CD14-positive monocyte (primary cell): ENCODE results near the gene SAP30BP. TPM values are rescaled to one million over a fixed set of nuclear protein-coding genes. Genes with fewer than 3 reads are reported as not detected.

ENCODE experiments used
- DNase-seq, 3 donors: peaks; one replicate each; pipeline ENCODE4 v3.0.0-alpha.2; 2011 to 2022
- H2AFZ ChIP-seq: 2 replicates; pipeline ENCODE4 v1.6.0; 2012; ENCODE audit warnings: mild to moderate bottlenecking, low read depth, low read length, inconsistent platforms; ENCODE audit not compliant: insufficient read depth, poor library complexity, severe bottlenecking
- H3K27ac ChIP-seq, 2 donors: 1 replicate in 1 of 2; 2 replicates in 1 of 2; pipeline ENCODE4 v1.5.1; 2012 to 2013; ENCODE audit warnings: low read length in 2 of 2, control low read depth in 1 of 2, inconsistent platforms in 1 of 2, low read depth in 1 of 2, mild to moderate bottlenecking in 1 of 2
- H3K27me3 ChIP-seq, 2 donors: one replicate each; pipeline versions ENCODE4 v1.6.0 to v1.6.1; 2011 to 2013; ENCODE audit warnings: low read length in 2 of 2; ENCODE audit not compliant: control insufficient read depth in 2 of 2, insufficient read depth in 2 of 2
- H3K36me3 ChIP-seq, 2 donors: replicated peaks in 1 of 2; 1 replicate in 1 of 2; 2 replicates in 1 of 2; pipeline versions ENCODE4 v1.5.1 to v1.6.1; 2012 to 2013; ENCODE audit warnings: low read length in 2 of 2, control low read depth in 1 of 2, inconsistent platforms in 1 of 2, mild to moderate bottlenecking in 1 of 2; ENCODE audit not compliant: insufficient read depth in 2 of 2, control insufficient read depth in 1 of 2
- H3K4me1 ChIP-seq, 2 donors: 1 replicate in 1 of 2; 2 replicates in 1 of 2; pipeline versions ENCODE4 v1.5.1 to v1.6.1; 2012 to 2013; ENCODE audit warnings: low read length in 2 of 2, control low read depth in 1 of 2, inconsistent platforms in 1 of 2, mild to moderate bottlenecking in 1 of 2, moderate library complexity in 1 of 2; ENCODE audit not compliant: insufficient read depth in 2 of 2, control insufficient read depth in 1 of 2
- H3K4me2 ChIP-seq: replicated peaks from 2 replicates; pipeline ENCODE3; 2012; ENCODE audit warnings: low read length, moderate library complexity, mild to moderate bottlenecking; ENCODE audit not compliant: poor library complexity, severe bottlenecking; ENCODE audit errors: extremely low read depth
- H3K4me3 ChIP-seq, 3 experiments: fragments of 200-600 bp in 1 of 3; sonication (generic) in 1 of 3; replicated peaks in 1 of 3; 1 replicate in 2 of 3; 2 replicates in 1 of 3; pipeline ENCODE4 v1.5.1; 2011 to 2013; ENCODE audit warnings: low read length in 3 of 3, mild to moderate bottlenecking in 3 of 3, control low read depth in 2 of 3, low read depth in 2 of 3, inconsistent platforms in 1 of 3, moderate library complexity in 1 of 3
- H3K79me2 ChIP-seq: 2 replicates; pipeline ENCODE4 v1.6.0; 2012; ENCODE audit warnings: mild to moderate bottlenecking, control low read depth, inconsistent platforms, low read length, moderate library complexity; ENCODE audit not compliant: insufficient read depth
- H3K9ac ChIP-seq: 2 replicates; pipeline ENCODE4 v1.6.0; 2017; ENCODE audit warnings: low read length, mild to moderate bottlenecking; ENCODE audit not compliant: insufficient read depth, poor library complexity, severe bottlenecking
- H3K9me3 ChIP-seq, 2 donors: replicated peaks in 1 of 2; 1 replicate in 1 of 2; 2 replicates in 1 of 2; pipeline versions ENCODE4 v1.5.1 to v1.6.1; 2012 to 2013; ENCODE audit warnings: low read length in 2 of 2, control low read depth in 1 of 2; ENCODE audit not compliant: control insufficient read depth in 1 of 2, insufficient read depth in 1 of 2
- H4K20me1 ChIP-seq: 2 replicates; pipeline ENCODE4 v1.6.0; 2012; ENCODE audit warnings: mild to moderate bottlenecking, low read length, control low read depth, moderate library complexity; ENCODE audit not compliant: insufficient read depth
- H3K27ac Mint-ChIP-seq, 7 donors: one replicate each; pipeline ENCODE4 v1.8.0; 2020; ENCODE audit warnings: mild to moderate bottlenecking in 7 of 7, mixed read lengths in 7 of 7, moderate library complexity in 6 of 7, inconsistent platforms in 2 of 7
- H3K27me3 Mint-ChIP-seq, 3 donors: one replicate each; pipeline ENCODE4 v1.8.0; 2021 to 2022; ENCODE audit warnings: low read depth in 3 of 3, mild to moderate bottlenecking in 3 of 3, mixed read lengths in 3 of 3, moderate library complexity in 3 of 3, inconsistent platforms in 1 of 3
- H3K36me3 Mint-ChIP-seq, 2 donors: one replicate each; pipeline ENCODE4 v1.8.0; 2020; ENCODE audit warnings: mixed read lengths in 2 of 2, inconsistent platforms in 1 of 2, mild to moderate bottlenecking in 1 of 2
- H3K4me1 Mint-ChIP-seq: one replicate; pipeline ENCODE4 v1.8.0; 2020; ENCODE audit warnings: mild to moderate bottlenecking, mixed read lengths
- H3K4me3 Mint-ChIP-seq, 2 donors: one replicate each; pipeline ENCODE4 v1.8.0; 2020; ENCODE audit warnings: mild to moderate bottlenecking in 2 of 2, mixed read lengths in 2 of 2, moderate library complexity in 1 of 2
- H3K9me3 Mint-ChIP-seq, 7 donors: one replicate each; pipeline ENCODE4 v1.8.0; 2020 to 2022; ENCODE audit warnings: mixed read lengths in 7 of 7, mild to moderate bottlenecking in 6 of 7, moderate library complexity in 6 of 7, inconsistent platforms in 2 of 7
- WGBS: methylation state at CpG from one replicate; pipeline ENCODE4 v1.1.5; 2013; ENCODE audit warnings: missing lambda C conversion rate; ENCODE audit not compliant: insufficient coverage; 5-methylcytosine and 5-hydroxymethylcytosine counted together
- intact Hi-C, 2 donors: fragments of 100-400 bp; cut with micrococcal nuclease; formaldehyde crosslinking; loops; one replicate each; pipeline versions ENCODE4 v1.15.0 to v1.15.1; 2023
- polyA plus RNA-seq, 3 donors: library from polyadenylated mRNA; depleted of rRNA in 1 of 3; unstranded in 2 of 3; stranded (reverse) in 1 of 3; fragments of 300-500 nt in 2 of 3; fragments of >200 nt in 1 of 3; fragmentation: Illumina TruSeq in 2 of 3; gene quantifications; 1 replicate in 2 of 3; 2 replicates in 1 of 3; pipeline ENCODE4 v1.2.3, GENCODE V29; 2012 to 2021
- TF ChIP-seq, protein P1 (sequence below): fragments of 200-600 bp; IDR thresholded peaks from one replicate; pipeline ENCODE4 v1.8.0; 2022; ENCODE audit warnings: antibody characterized with exemption, mild to moderate bottlenecking

Gene SAP30BP
- polyA plus RNA-seq, 3 donors: 43.8 to 130 (median 61.6) TPM

DNA sequence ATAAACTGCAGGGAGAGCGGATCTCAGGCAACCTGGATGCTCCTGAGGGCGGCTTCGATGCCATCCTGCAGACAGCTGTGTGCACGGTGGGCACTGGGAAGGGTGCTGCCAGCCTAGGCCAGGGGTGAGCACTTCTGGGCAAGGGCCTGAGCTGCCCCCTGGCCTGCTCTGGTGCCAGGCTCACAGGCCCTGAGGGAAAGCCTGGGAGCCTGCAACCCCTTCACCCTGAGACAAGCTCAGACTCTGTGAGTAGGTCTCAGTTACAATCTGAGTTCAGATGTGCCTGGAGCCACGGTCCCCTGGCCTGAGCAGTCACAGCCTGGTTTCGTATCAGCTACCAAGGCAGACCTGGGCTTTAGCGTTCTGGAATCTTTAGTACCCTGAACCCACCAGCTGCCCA is 62.2 kb downstream of the SAP30BP start:
- no peak overlapping the region for H3K27ac Mint-ChIP-seq
- H4K20me1 ChIP-seq: no peaks in the 10 kb centered on the region
- DNase-seq: no peak
- no peaks in the 10 kb centered on the region for H3K36me3 ChIP-seq
- no peak overlapping the region for H3K4me3 ChIP-seq
- H3K9me3 Mint-ChIP-seq: peaks cover 0 to 1% (median 0%) of the 10 kb centered on the region in 7 donors
- peaks cover 1 to 7% (median 2%) of the 10 kb centered on the region in 3 donors for H3K27me3 Mint-ChIP-seq
- peaks cover 4% of the 10 kb centered on the region for H3K4me1 Mint-ChIP-seq
- no peaks in the 10 kb centered on the region for H3K36me3 Mint-ChIP-seq
- WGBS: 87% methylated on average over 7 of the region's 7 CpGs
- H3K9me3 ChIP-seq: no peaks in the 10 kb centered on the region
- no peak overlapping the region for H3K27ac ChIP-seq
- no peak overlapping the region for H3K4me2 ChIP-seq
- no peaks in the 10 kb centered on the region for H3K79me2 ChIP-seq
- H3K27me3 ChIP-seq: no peaks in the 10 kb centered on the region
- no peaks in the 10 kb centered on the region for H3K4me1 ChIP-seq
- TF ChIP-seq, protein P1, sequence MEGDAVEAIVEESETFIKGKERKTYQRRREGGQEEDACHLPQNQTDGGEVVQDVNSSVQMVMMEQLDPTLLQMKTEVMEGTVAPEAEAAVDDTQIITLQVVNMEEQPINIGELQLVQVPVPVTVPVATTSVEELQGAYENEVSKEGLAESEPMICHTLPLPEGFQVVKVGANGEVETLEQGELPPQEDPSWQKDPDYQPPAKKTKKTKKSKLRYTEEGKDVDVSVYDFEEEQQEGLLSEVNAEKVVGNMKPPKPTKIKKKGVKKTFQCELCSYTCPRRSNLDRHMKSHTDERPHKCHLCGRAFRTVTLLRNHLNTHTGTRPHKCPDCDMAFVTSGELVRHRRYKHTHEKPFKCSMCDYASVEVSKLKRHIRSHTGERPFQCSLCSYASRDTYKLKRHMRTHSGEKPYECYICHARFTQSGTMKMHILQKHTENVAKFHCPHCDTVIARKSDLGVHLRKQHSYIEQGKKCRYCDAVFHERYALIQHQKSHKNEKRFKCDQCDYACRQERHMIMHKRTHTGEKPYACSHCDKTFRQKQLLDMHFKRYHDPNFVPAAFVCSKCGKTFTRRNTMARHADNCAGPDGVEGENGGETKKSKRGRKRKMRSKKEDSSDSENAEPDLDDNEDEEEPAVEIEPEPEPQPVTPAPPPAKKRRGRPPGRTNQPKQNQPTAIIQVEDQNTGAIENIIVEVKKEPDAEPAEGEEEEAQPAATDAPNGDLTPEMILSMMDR: no peak
- no peak overlapping the region for H3K4me3 Mint-ChIP-seq
- H3K9ac ChIP-seq: no peak overlapping the region
- intact Hi-C loops: no loop called here
- H2AFZ ChIP-seq: no peak overlapping the region

DNA sequence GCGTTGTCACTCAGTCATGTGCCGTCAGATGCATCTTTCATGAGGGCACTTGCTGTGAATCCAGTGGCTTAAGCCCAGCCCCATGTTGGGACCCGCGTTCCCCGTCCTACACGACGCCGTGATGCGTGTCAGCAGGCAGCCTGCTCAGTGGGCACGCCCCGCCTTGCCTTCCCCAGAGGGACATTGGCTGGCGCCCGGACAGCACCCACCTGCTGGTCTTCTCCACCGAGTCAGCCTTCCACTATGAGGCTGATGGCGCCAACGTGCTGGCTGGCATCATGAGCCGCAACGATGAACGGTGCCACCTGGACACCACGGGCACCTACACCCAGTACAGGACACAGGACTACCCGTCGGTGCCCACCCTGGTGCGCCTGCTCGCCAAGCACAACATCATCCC is 62.9 kb downstream of the SAP30BP start:
- no peaks in the 10 kb centered on the region for H3K9me3 ChIP-seq
- Mint-ChIP-seq H3K4me3 (no peak overlapping the region), H3K9me3 (peaks cover 0 to 1% (median 0%) of the 10 kb centered on the region in 7 donors), H3K36me3 (no peaks in the 10 kb centered on the region), H3K27me3 (peaks cover 1 to 7% (median 2%) of the 10 kb centered on the region in 3 donors), H3K27ac (no peak overlapping the region), H3K4me1 (peaks cover 8% of the 10 kb centered on the region)
- no peak overlapping the region for H2AFZ ChIP-seq
- no peaks in the 10 kb centered on the region for H3K36me3 ChIP-seq
- peaks cover 0 to 5% of the 10 kb centered on the region in 2 donors for H3K4me1 ChIP-seq
- H3K4me2 ChIP-seq: no peak overlapping the region
- DNase-seq: no peak
- TF ChIP-seq, protein P1: no peak
- 96% methylated on average over 19 of the region's 24 CpGs for WGBS
- H3K27me3 ChIP-seq: no peaks in the 10 kb centered on the region
- H3K79me2 ChIP-seq: no peaks in the 10 kb centered on the region
- no peaks in the 10 kb centered on the region for H4K20me1 ChIP-seq
- no peak overlapping the region for H3K4me3 ChIP-seq
- intact Hi-C loops: no loop called here
- no peak overlapping the region for H3K27ac ChIP-seq
- H3K9ac ChIP-seq: no peak overlapping the region
